Adrenal gland (tissue), 12 donors: ENCODE data around the gene TMEM134. TPM values are rescaled to one million over a fixed set of nuclear protein-coding genes. Genes with fewer than 3 reads are reported as not detected.

Source experiments
- DNase-seq, 7 donors: peaks; one replicate each; pipeline ENCODE4 v3.0.0-alpha.2; 2019 to 2020
- H3K27ac ChIP-seq, 5 donors: fragments of 200-600 bp; sonication (generic) in 4 of 5; 1 replicate in 3 of 5; 2 replicates in 2 of 5; pipeline versions ENCODE4 v1.5.1 to v1.8.0; 2016 to 2020; ENCODE audit warnings: mild to moderate bottlenecking in 1 of 5
- H3K27me3 ChIP-seq: fragments of 200-600 bp; 2 replicates; pipeline ENCODE4 v1.8.0; 2021
- H3K36me3 ChIP-seq, 2 donors: fragments of 200-600 bp; replicated peaks in 1 of 2; 1 replicate in 1 of 2; 2 replicates in 1 of 2; pipeline versions ENCODE4 v1.5.1 to v1.8.0; 2018 to 2022
- H3K4me1 ChIP-seq, 2 donors: fragments of 200-600 bp; replicated peaks in 1 of 2; 1 replicate in 1 of 2; 2 replicates in 1 of 2; pipeline versions ENCODE4 v1.5.1 to v1.8.0; 2018 to 2021
- H3K4me3 ChIP-seq, 4 donors: fragments of 200-600 bp; sonication (generic) in 3 of 4; one replicate each; pipeline ENCODE4 v1.5.1; 2016 to 2018
- H3K9me3 ChIP-seq, 3 donors: fragments of 200-600 bp; sonication (generic) in 1 of 3; replicated peaks in 1 of 3; 1 replicate in 2 of 3; 2 replicates in 1 of 3; pipeline versions ENCODE4 v1.5.1 to v1.8.0; 2016 to 2021
- CTCF ChIP-seq, 6 experiments: fragments of 450-650 bp in 4 of 6; fragments of 200-600 bp in 2 of 6; sonication (generic) in 1 of 6; IDR thresholded peaks; 1 replicate in 5 of 6; 2 replicates in 1 of 6; pipeline versions ENCODE4 v1.5.1 to v1.8.0; 2016 to 2021; ENCODE audit warnings: antibody characterized with exemption in 6 of 6, mild to moderate bottlenecking in 2 of 6, moderate library complexity in 1 of 6
- POLR2A ChIP-seq, 2 donors: fragments of 450-650 bp; IDR thresholded peaks; one replicate each; pipeline ENCODE4 v1.6.1; 2017; ENCODE audit warnings: antibody characterized with exemption in 2 of 2, mild to moderate bottlenecking in 2 of 2, moderate library complexity in 1 of 2
- WGBS, 4 donors: extraction: QIAGEN DNeasy Blood & Tissue Kit in 2 of 4; methylation state at CpG; one replicate each; pipeline versions ENCODE4 v1.1.5 to v1.1.7; 2013 to 2017; 5-methylcytosine and 5-hydroxymethylcytosine counted together
- intact Hi-C, 2 donors: fragments of 100-400 bp; cut with DNase I; formaldehyde crosslinking; loops; one replicate each; pipeline versions ENCODE4 v1.14.1 to v1.15.0; 2022 to 2023
- polyA plus RNA-seq, 3 donors: library from polyadenylated mRNA; stranded (reverse); fragments of 200-250 nt in 2 of 3; fragments of 350-450 nt in 1 of 3; fragmentation: Illumina TruSeq in 1 of 3; extraction: RNeasy Lipid Tissue Mini Kit (QIAGEN cat#74804) in 1 of 3; gene quantifications; one replicate each; pipeline ENCODE4 v1.2.3, GENCODE V29; 2013 to 2014
- total RNA-seq, 9 donors: library from RNA; depleted of rRNA in 4 of 9; stranded (reverse); fragments of >200 nt in 4 of 9; fragments of 120-200 nt in 1 of 9; fragmentation: NEBNext Ultra II Directional in 1 of 9; extraction: Animal tissue kit (Norgen Biotek cat#: 25700) in 1 of 9; gene quantifications; one replicate each; pipeline versions ENCODE4 v1.1.0 to v1.2.4, GENCODE V29; 2013 to 2023
- donor health status: healthy with polysubstance abuse.
- donor health status: Bipolar disorder and iron deficiency.
- donor health status: DM: yes; HTN: yes; CAD: no.
- donor health status: DM: no; HTN: no; CAD: no.
- donor health status: DM: no; HTN: no; CAD: no.
- donor health status: DM: yes; HTN: yes; CAD: no.

Gene TMEM134
- total and polyA plus RNA-seq, 12 donors, result 15.5 to 257 (median 98.0) TPM

DNA sequence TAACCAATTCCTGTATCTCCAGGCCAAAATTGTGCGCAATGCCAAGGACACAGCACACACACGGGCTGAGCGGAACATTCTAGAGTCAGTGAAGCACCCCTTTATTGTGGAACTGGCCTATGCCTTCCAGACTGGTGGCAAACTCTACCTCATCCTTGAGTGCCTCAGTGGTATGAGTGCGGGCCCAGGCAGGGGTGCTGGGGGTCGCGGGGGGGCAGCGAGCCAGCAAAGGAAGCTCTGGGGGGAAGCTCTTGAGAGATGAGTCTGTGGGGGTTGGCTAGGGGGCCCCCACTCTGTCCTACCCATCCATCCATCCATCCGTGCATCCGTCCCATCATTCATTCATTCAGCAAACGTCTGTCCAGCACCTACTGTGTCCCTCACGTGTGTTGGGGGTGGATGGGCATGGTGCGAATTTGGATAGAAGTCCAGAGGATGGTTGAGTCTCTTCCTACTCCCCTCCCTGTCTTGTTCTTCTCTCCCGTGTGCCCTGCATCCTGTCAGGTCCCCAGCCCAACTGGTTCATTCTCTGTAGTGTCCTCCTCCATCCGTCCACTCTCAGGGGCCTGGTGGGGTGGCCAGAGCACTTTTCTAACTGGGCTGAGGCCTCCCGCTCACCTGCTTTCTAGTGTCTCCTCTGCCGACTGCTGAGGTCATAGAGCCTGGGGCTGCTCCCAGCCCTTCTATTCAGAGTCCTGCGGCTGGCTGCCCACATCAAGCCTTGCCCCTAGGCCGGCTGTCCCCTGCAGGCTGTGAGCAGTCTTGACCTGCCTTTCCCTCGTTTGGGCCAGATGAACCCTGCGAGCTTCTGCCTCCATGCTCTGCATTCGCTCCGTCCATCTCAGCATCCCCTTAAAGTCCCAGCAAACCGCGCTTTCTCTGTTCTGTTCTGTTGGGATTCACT lies 37.5 kb downstream of the TMEM134 start:
- Histone ChIP-seq H3K27me3 (no peaks in the 10 kb centered on the region), H3K4me1 (peaks cover 15 to 23% of the 10 kb centered on the region in 2 donors), H3K9me3 (no peaks in the 10 kb centered on the region), H3K36me3 (peaks cover 0 to 42% of the 10 kb centered on the region in 2 donors), H3K4me3 (no peak overlapping the region), H3K27ac (no peak overlapping the region)
- TF ChIP-seq CTCF (IDR thresholded peaks at IDR 0.05) (no peak), POLR2A (IDR thresholded peaks at IDR 0.05) (no peak)
- no peak for DNase-seq
- intact Hi-C loops, result no loop called here
- WGBS, 4 donors, result 90 to 95% (median 92%) methylated on average over 20 to 24 of the region's 24 CpGs

GRCh38 chr11:67429722-67430121 lies 39.3 kb downstream of the TMEM134 start:
- H3K27ac ChIP-seq, result peak overlapping the region in 1 of 5 donors; percentile 89
- no peaks in the 10 kb centered on the region for H3K27me3 ChIP-seq
- H3K9me3 ChIP-seq, result no peaks in the 10 kb centered on the region
- peaks cover 15% of the 10 kb centered on the region in 2 donors for H3K4me1 ChIP-seq
- TF ChIP-seq POLR2A (IDR thresholded peaks at IDR 0.05) (no peak), CTCF (IDR thresholded peaks at IDR 0.05) (no peak)
- peaks cover 0 to 37% of the 10 kb centered on the region in 2 donors for H3K36me3 ChIP-seq
- DNase-seq, result no peak
- H3K4me3 ChIP-seq, result no peak overlapping the region
- intact Hi-C loops, result no loop called here
- 71 to 81% (median 77%) methylated on average over 11 of the region's 11 CpGs for WGBS, 4 donors

- no peak for TF ChIP-seq POLR2A (IDR thresholded peaks at IDR 0.05)
- TF ChIP-seq CTCF (IDR thresholded peaks at IDR 0.05), result no peak
- no peak for DNase-seq
- no peaks in the 10 kb centered on the region for H3K9me3 ChIP-seq
- H3K27me3 ChIP-seq, result no peaks in the 10 kb centered on the region
- H3K4me3 ChIP-seq, result peak overlapping the region; percentile 35 to 98 (median 77)
- peaks cover 0 to 31% of the 10 kb centered on the region in 2 donors for H3K36me3 ChIP-seq
- H3K27ac ChIP-seq, result peak overlapping the region in 4 of 5 donors; percentile 78 to 94 (median 86)
- intact Hi-C loops, result no loop called here
- 34 to 46% (median 42%) methylated on average over 6 to 12 of the region's 12 CpGs for WGBS, 4 donors
- peaks cover 15% of the 10 kb centered on the region in 2 donors for H3K4me1 ChIP-seq
Observed at GRCh38 chr11:67429038-67429668, 39.9 kb downstream of the TMEM134 start.
